Epithelial cell of esophagus (primary cell): ENCODE data around the gene SMURF2.
A peak's percentile ranks its signal among the peaks of the same experiment; 100 is the strongest.

Source experiments
- DNase-seq: peaks from one replicate; pipeline ENCODE4 v3.0.0; 2010; ENCODE audit warnings: low read depth
- H3K4me3 ChIP-seq: 2 replicates; pipeline ENCODE4 v1.5.1; 2011; ENCODE audit warnings: mild to moderate bottlenecking, low read length, control low read depth
- TF ChIP-seq, protein P1 (sequence below): IDR thresholded peaks from 2 replicates; pipeline ENCODE4 v1.5.1; 2011; ENCODE audit warnings: low read depth, mild to moderate bottlenecking, low read length, control low read depth, inconsistent platforms; ENCODE audit not compliant: insufficient read depth; ENCODE audit errors: missing control alignments

SMURF2 gene

DNA sequence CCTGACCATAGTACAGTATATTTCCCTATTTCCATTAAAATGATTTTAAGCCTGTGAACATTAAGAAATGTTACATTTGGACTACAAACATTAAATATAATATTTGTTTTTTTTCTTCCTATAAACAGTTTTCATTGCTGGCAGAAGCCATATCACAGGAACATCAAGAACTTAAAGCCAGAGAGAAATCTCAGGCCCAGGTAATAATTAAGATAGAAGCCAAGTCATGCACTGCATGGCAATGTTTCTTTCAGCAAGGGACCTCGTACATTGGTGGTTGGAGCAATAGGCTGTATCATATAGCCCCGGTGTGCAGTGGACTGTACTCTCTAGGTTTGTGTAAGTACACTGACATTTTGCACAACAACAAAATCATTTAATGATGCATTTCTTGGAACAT is 125.2 kb downstream of the SMURF2 start:
- no peak for DNase-seq

DNA sequence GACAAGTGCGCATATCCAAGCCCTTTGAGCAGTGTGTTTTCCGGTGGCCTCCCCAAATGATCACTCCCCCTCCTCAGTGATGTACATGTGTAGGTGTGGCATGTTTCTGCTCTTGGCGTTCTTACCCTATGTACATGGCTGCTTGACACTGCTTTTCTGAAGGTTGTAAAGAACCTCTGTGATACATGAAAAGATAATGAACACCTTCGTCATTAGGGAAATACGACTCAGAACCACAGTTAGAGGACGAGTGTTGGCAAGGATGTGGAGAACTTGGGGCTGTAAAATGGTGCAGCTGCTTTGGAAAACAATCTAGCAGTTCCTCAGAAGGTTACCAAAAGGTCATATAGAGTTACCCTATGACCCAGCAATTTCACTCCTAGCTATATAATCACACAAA is 126.8 kb downstream of the SMURF2 start:
- no peak for DNase-seq
- no peak overlapping the region for H3K4me3 ChIP-seq
- TF ChIP-seq, protein P1, sequence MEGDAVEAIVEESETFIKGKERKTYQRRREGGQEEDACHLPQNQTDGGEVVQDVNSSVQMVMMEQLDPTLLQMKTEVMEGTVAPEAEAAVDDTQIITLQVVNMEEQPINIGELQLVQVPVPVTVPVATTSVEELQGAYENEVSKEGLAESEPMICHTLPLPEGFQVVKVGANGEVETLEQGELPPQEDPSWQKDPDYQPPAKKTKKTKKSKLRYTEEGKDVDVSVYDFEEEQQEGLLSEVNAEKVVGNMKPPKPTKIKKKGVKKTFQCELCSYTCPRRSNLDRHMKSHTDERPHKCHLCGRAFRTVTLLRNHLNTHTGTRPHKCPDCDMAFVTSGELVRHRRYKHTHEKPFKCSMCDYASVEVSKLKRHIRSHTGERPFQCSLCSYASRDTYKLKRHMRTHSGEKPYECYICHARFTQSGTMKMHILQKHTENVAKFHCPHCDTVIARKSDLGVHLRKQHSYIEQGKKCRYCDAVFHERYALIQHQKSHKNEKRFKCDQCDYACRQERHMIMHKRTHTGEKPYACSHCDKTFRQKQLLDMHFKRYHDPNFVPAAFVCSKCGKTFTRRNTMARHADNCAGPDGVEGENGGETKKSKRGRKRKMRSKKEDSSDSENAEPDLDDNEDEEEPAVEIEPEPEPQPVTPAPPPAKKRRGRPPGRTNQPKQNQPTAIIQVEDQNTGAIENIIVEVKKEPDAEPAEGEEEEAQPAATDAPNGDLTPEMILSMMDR = no peak

More for the DNA sequence above, 125.2 kb downstream of the SMURF2 start:
- no peak overlapping the region for H3K4me3 ChIP-seq
- TF ChIP-seq, protein P1 = no peak

DNA sequence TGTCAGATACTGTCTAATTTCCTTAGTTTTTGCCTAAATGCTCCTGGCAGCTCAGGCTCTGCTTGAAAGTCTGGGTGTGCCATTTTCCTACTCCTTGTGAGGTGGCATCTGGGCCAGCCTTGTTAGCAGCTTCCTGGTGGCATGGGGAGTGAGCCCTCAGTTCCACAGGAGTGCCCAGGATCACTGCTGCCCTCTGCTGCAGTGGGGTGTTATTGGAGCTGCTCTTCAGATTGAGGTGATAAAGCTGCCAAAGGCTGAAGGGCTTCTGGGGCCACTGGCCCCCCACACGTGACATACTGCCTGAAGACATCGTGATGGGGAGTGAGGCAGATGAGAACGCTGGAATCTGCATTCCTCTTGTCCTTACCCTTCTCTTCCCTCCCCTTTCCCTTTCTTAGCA is 127.9 kb downstream of the SMURF2 start:
- DNase-seq = peak; percentile 23
- no peak overlapping the region for H3K4me3 ChIP-seq
- TF ChIP-seq, protein P1 = peak; percentile 49

DNA sequence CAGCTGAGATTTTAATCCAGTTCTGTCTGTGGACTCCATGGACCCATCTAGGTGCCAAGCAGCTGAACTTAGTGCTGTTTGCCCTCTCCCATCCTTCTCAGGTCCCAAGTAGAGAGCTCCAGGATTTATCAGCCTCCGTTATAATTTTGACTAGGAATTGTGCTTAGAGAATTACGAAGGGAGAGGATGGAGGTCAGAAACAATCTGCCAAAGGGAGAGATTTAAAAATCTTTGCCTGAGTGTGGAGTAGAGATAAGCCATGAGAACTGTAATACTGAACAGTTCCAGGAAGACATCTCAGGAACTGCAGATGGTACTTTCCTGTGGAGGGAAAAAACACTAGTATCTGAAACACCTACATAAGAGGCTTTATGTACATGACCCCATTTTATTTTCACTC is 128.3 kb downstream of the SMURF2 start:
- TF ChIP-seq, protein P1 = no peak
- H3K4me3 ChIP-seq = no peak overlapping the region
- DNase-seq = no peak

DNA sequence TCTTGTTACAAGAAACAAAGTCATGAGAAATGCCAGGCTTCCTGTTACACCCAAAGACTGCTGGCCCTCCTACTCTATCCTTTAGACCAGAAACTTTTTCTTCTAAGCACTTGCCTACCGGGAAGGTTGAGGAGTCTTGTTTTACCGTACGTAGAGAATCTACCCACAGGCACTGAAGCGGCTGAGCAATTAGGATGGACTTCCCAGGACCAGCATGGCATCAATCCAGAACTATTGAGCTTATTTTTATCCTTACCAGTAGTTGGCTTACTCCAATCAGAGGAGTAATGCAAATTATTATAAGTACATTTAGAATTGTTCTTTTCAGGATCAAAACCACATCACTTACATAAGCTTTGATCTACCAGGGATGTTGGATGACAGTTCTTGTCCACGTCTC is 129.7 kb downstream of the SMURF2 start:
- no peak for DNase-seq
- TF ChIP-seq, protein P1 = no peak
- H3K4me3 ChIP-seq = no peak overlapping the region

DNA sequence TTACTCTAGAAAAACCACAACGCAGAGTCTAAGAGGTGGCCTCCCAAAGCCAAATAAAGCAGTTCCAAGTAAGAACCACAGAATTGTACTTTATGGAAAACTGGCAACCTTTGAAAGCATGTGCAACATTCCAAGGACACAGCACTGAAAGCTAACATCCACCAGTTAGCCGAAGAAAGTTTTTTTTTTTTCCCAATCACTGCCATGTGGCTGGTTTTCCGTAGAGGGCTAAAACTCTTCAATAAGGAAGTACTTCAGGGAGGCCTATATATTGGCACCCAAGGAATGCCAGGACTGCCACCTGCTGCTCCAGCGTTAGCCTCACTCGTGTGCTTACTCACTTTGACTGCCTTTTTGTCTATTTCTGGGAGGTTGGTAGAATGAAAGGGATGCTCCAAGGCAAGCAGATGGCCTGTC is 130.1 kb downstream of the SMURF2 start:
- TF ChIP-seq, protein P1 = no peak
- no peak overlapping the region for H3K4me3 ChIP-seq
- DNase-seq = no peak

DNA sequence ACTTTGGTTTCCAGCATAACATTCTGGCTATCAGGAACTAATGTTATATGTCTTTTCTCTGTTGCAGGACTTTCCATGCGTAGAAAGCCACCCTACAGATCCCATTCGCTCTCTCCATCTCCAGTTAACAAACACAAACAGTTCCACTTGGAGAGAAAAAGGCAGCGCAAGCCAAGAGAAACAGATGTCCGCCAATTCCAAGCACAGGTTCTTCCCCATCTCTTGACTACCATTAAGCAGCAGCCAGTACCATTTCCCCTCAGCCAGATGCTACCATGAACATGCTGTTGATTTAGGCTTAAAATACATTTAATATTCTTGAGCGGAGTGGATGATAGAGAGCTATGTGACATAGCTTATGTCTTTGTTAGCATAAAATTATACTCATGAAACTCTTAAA is 132.9 kb downstream of the SMURF2 start:
- TF ChIP-seq, protein P1 = no peak
- H3K4me3 ChIP-seq = no peak overlapping the region

More for the DNA sequence above, 132.9 kb downstream of the SMURF2 start:
- DNase-seq = no peak
